Loucy (cell line): ENCODE measurements around the gene CSF1.
A peak's percentile ranks its signal among the peaks of the same experiment; 100 is the strongest.
"Not testable (repeated sequence)": the region's sequence is repeated elsewhere in the genome, so short reads cannot be mapped to it uniquely, and the experiment has no call there.

Experiments
- H2AFZ ChIP-seq: fragments of 200-600 bp; sonication (generic); 2 replicates; pipeline ENCODE4 v1.6.0; 2016; ENCODE audit warnings: antibody characterized with exemption, mild to moderate bottlenecking, low read length, moderate library complexity
- H3F3A ChIP-seq: fragments of 200-600 bp; 2 replicates; pipeline ENCODE4 v1.6.0; 2016; ENCODE audit warnings: antibody characterized with exemption, low read depth, mild to moderate bottlenecking
- H3K27me3 ChIP-seq: fragments of 200-600 bp; sonication (generic); 2 replicates; pipeline ENCODE4 v1.6.1; 2014; ENCODE audit warnings: low read length, mild to moderate bottlenecking; ENCODE audit not compliant: insufficient read depth, poor library complexity, severe bottlenecking
- H3K36me3 ChIP-seq: fragments of 200-600 bp; sonication (generic); 2 replicates; pipeline ENCODE4 v1.6.1; 2016; ENCODE audit warnings: low read length; ENCODE audit not compliant: insufficient read depth
- H3K4me1 ChIP-seq: fragments of 200-600 bp; sonication (generic); 2 replicates; pipeline ENCODE4 v1.5.1; 2014; ENCODE audit warnings: low read length, mild to moderate bottlenecking; ENCODE audit not compliant: insufficient read depth, poor library complexity, severe bottlenecking
- H3K4me2 ChIP-seq: fragments of 200-600 bp; sonication (generic); 2 replicates; pipeline ENCODE4 v1.6.0; 2014; ENCODE audit warnings: antibody characterized with exemption, low read length, low read depth, mild to moderate bottlenecking; ENCODE audit not compliant: poor library complexity, severe bottlenecking
- H3K4me3 ChIP-seq: fragments of 200-600 bp; sonication (generic); 2 replicates; pipeline ENCODE4 v1.5.1; 2014; ENCODE audit warnings: low read length, mild to moderate bottlenecking, mixed read lengths; ENCODE audit not compliant: poor library complexity, severe bottlenecking
- H3K79me2 ChIP-seq: fragments of 200-600 bp; sonication (generic); 2 replicates; pipeline ENCODE4 v1.6.1; 2014; ENCODE audit warnings: low read length; ENCODE audit not compliant: insufficient read depth
- H3K9ac ChIP-seq: fragments of 200-600 bp; sonication (generic); 2 replicates; pipeline ENCODE4 v1.6.0; 2014; ENCODE audit warnings: mild to moderate bottlenecking, low read depth, low read length, moderate library complexity; ENCODE audit not compliant: poor library complexity, severe bottlenecking
- H3K9me2 ChIP-seq: fragments of 200-600 bp; sonication (generic); replicated peaks from 2 replicates; pipeline ENCODE4 v1.6.1; 2016; ENCODE audit warnings: low read depth, low read length, mixed read lengths
- H3K9me3 ChIP-seq: fragments of 200-600 bp; sonication (generic); 2 replicates; pipeline ENCODE4 v1.6.1; 2014; ENCODE audit warnings: mild to moderate bottlenecking, antibody characterized with exemption, low read length, low read depth; ENCODE audit not compliant: insufficient read depth
- H4K20me1 ChIP-seq: fragments of 200-600 bp; sonication (generic); 2 replicates; pipeline ENCODE4 v1.6.0; 2014; ENCODE audit warnings: antibody characterized with exemption, low read length, mild to moderate bottlenecking; ENCODE audit not compliant: insufficient read depth, poor library complexity, severe bottlenecking
- EZH2phosphoT487 ChIP-seq: fragments of 200-600 bp; IDR thresholded peaks from 2 replicates; pipeline ENCODE4 v1.6.1; 2018; ENCODE audit warnings: antibody characterized with exemption, mild to moderate bottlenecking, moderate library complexity, borderline replicate concordance
- TF ChIP-seq, protein P1 (sequence below): fragments of 200-600 bp; sonication (generic); conservative IDR thresholded peaks from 2 replicates; pipeline ENCODE4 v1.5.1; 2014; ENCODE audit warnings: mild to moderate bottlenecking, antibody characterized with exemption, low read length

CSF1 gene, protein sequence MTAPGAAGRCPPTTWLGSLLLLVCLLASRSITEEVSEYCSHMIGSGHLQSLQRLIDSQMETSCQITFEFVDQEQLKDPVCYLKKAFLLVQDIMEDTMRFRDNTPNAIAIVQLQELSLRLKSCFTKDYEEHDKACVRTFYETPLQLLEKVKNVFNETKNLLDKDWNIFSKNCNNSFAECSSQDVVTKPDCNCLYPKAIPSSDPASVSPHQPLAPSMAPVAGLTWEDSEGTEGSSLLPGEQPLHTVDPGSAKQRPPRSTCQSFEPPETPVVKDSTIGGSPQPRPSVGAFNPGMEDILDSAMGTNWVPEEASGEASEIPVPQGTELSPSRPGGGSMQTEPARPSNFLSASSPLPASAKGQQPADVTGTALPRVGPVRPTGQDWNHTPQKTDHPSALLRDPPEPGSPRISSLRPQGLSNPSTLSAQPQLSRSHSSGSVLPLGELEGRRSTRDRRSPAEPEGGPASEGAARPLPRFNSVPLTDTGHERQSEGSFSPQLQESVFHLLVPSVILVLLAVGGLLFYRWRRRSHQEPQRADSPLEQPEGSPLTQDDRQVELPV

DNA sequence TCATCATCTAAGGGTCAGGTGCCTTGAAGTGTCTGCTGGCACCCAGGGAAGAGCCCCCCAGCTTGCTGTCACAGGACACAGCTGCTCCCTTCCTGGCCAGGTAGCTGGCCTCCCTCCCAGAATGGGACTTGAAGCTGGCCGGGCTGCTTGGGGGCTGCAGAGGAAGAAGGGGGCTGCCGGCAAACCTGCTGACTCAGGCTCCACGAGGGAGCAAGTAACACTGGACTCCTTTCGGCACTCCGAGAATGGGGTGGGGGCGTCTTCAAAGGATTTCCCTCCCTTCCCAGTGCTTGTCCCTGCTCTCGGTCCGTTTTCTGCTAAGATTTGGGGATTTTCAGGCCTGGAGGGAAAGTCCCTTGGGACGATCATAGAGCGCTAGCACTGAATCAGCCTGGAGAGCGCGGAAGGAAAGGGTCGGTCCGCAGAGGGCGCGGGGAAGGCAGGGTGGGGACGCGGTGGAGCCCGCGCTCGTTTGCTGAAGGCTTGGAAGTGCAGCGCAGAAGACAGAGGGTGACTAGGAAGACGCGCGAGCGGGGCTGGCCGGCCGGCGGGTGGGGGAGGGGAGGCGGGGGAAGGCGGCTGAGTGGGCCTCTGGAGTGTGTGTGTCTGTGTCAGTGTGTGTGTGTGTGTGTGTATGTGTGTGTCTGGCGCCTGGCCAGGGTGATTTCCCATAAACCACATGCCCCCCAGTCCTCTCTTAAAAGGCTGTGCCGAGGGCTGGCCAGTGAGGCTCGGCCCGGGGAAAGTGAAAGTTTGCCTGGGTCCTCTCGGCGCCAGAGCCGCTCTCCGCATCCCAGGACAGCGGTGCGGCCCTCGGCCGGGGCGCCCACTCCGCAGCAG, at the start of gene CSF1:
TSS of gene CSF1 (plus strand) at position 727 of the 840 bp plus-strand sequence. CDS start 175 bp downstream, outside the sequence.
- Histone ChIP-seq H3K4me2 (peak within 1 kb of the TSS; percentile 87), H3K27me3 (no peaks in the 10 kb centered on the region), H3K9me2 (no peaks in the 10 kb centered on the region), H3F3A (no peaks in the 10 kb centered on the region; the same call in 1 of the 2 replicates), H2AFZ (peak within 1 kb of the TSS; percentile 85), H3K4me1 (peaks cover 82% of the 10 kb centered on the region), H3K9ac (peak within 1 kb of the TSS; percentile 97), H3K9me3 (no peaks in the 10 kb centered on the region), H3K4me3 (peak within 1 kb of the TSS; percentile 91), H3K79me2 (peaks cover 66% of the 10 kb centered on the region), H4K20me1 (peaks cover 35% of the 10 kb centered on the region), H3K36me3 (peaks cover 7% of the 10 kb centered on the region; the same call in 1 of the 2 replicates)
- TF ChIP-seq, protein P1, sequence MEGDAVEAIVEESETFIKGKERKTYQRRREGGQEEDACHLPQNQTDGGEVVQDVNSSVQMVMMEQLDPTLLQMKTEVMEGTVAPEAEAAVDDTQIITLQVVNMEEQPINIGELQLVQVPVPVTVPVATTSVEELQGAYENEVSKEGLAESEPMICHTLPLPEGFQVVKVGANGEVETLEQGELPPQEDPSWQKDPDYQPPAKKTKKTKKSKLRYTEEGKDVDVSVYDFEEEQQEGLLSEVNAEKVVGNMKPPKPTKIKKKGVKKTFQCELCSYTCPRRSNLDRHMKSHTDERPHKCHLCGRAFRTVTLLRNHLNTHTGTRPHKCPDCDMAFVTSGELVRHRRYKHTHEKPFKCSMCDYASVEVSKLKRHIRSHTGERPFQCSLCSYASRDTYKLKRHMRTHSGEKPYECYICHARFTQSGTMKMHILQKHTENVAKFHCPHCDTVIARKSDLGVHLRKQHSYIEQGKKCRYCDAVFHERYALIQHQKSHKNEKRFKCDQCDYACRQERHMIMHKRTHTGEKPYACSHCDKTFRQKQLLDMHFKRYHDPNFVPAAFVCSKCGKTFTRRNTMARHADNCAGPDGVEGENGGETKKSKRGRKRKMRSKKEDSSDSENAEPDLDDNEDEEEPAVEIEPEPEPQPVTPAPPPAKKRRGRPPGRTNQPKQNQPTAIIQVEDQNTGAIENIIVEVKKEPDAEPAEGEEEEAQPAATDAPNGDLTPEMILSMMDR = no peak
- TF ChIP-seq EZH2phosphoT487 = no peak

DNA sequence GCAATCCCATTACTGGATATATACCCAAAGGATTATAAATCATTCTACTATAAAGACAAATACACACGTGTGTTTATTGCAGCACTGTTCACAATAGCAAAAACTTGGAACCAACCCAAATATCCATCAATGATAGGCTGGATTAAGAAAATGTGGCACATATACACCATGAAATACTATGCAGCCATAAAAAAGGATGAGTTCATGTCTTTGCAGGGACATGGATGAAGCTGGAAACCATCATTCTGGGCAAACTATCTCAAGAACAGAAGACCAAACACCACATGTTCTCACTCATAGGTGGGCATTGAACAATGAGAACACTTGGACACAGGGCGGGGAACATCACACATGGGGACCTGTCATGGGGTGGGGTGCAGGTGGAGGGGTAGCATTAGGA, 49.0 kb upstream of the CSF1 start:
- not testable (repeated sequence) for H3K4me2 ChIP-seq, H3K9ac ChIP-seq, H3F3A ChIP-seq, H3K36me3 ChIP-seq, H4K20me1 ChIP-seq, H3K27me3 ChIP-seq, H3K9me2 ChIP-seq, H3K79me2 ChIP-seq, H3K9me3 ChIP-seq, H2AFZ ChIP-seq, H3K4me3 ChIP-seq
- peaks cover 14% of the 10 kb centered on the region for H3K4me1 ChIP-seq

DNA sequence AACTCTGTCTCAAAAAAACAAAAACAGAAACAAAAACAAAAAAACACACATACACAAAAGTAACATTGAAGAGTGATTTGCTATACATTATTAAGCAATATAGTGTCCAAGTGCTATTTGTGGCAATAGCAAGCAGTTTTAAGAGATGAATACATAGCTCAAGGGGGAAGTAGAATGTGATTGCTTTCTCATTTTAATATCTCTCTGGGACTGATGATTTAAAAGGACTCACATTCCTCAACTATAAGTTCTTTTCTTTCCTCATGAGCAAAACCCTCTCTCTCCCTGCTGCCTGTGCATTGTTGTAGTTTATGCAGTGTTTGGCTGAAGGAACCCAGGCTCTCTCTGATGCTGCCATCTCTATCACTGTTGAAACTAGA, 47.0 kb upstream of the CSF1 start:
- Histone ChIP-seq H3K9ac (peak overlapping the region; percentile 27), H3K36me3 (no peaks in the 10 kb centered on the region), H2AFZ (peak overlapping the region; percentile 59), H3K9me2 (no peaks in the 10 kb centered on the region), H3K79me2 (no peaks in the 10 kb centered on the region), H3K4me2 (peak overlapping the region; percentile 47), H3F3A (no peaks in the 10 kb centered on the region), H4K20me1 (no peaks in the 10 kb centered on the region), H3K4me1 (peaks cover 14% of the 10 kb centered on the region), H3K4me3 (peak overlapping the region; percentile 26), H3K27me3 (no peaks in the 10 kb centered on the region), H3K9me3 (no peaks in the 10 kb centered on the region)
- TF ChIP-seq, protein P1 = no peak
- TF ChIP-seq EZH2phosphoT487 = no peak
